GM18951 (cell line): Measurements from ENCODE around the gene CHMP6.

Experiments
- POLR2A ChIP-seq: IDR thresholded peaks from 4 replicates; pipeline ENCODE4 v1.6.1; 2011; ENCODE audit warnings: mild to moderate bottlenecking; ENCODE audit not compliant: insufficient read length, insufficient read depth; ENCODE audit errors: extremely low read depth
- in situ Hi-C: fragments of 300-500 bp; cut with MboI; formaldehyde crosslinking; loops from one replicate; pipeline ENCODE4 v1.12.0; 2022; ENCODE audit warnings: low sequenced_read_pairs, mixed read lengths, inconsistent platforms; ENCODE audit not compliant: unreplicated experiment

Gene CHMP6

GRCh38 chr17:80951121-80952090 lies 40.2 kb upstream of the CHMP6 start:
- in situ Hi-C loops: no loop called here
- no peak for TF ChIP-seq POLR2A

- no peak for TF ChIP-seq POLR2A
- in situ Hi-C loops: no loop called here
Observed at GRCh38 chr17:80952291-80952690, 39.4 kb upstream of the CHMP6 start.

- TF ChIP-seq POLR2A: no peak
- in situ Hi-C loops: no loop called here
Observed at GRCh38 chr17:80953471-80954315, 37.9 kb upstream of the CHMP6 start.

- in situ Hi-C loops: no loop called here
Observed at GRCh38 chr17:80955078-80955477, 36.6 kb upstream of the CHMP6 start.

GRCh38 chr17:80955671-80956280 lies 35.9 kb upstream of the CHMP6 start:
- in situ Hi-C loops: no loop called here
- TF ChIP-seq POLR2A: no peak

More at GRCh38 chr17:80955078-80955477, 36.6 kb upstream of the CHMP6 start:
- no peak for TF ChIP-seq POLR2A

GRCh38 chr17:80956321-80957190 lies 35.1 kb upstream of the CHMP6 start:
- in situ Hi-C loops: no loop called here
- no peak for TF ChIP-seq POLR2A

GRCh38 chr17:80957461-80957941 lies 34.1 kb upstream of the CHMP6 start:
- in situ Hi-C loops: no loop called here
- no peak for TF ChIP-seq POLR2A

GRCh38 chr17:80959330-80960036 lies 32.2 kb upstream of the CHMP6 start:
- in situ Hi-C loops: no loop called here
- no peak for TF ChIP-seq POLR2A

- TF ChIP-seq POLR2A: no peak
- in situ Hi-C loops: no loop called here
Observed at GRCh38 chr17:80960037-80960796, 31.4 kb upstream of the CHMP6 start.

GRCh38 chr17:80960797-80961452 lies 30.7 kb upstream of the CHMP6 start:
- no peak for TF ChIP-seq POLR2A
- in situ Hi-C loops: no loop called here
